ENCODE results near the gene RAB11FIP4.
"Not testable (repeated sequence)": the region's sequence is repeated elsewhere in the genome, so short reads cannot be mapped to it uniquely, and the experiment has no call there.

The RAB11FIP4 gene
- total RNA-seq, result 103 to 211 (median 160) reads per million in 4 experiments

- DNase-seq, result no peak
These were observed at the start of gene RAB11FIP4 for GRCh38 chr17:31391496-31391949. Gene RAB11FIP4 (plus strand): TSS chr17:31391675. CDS start chr17:31391853, 178 bp downstream.

DNA sequence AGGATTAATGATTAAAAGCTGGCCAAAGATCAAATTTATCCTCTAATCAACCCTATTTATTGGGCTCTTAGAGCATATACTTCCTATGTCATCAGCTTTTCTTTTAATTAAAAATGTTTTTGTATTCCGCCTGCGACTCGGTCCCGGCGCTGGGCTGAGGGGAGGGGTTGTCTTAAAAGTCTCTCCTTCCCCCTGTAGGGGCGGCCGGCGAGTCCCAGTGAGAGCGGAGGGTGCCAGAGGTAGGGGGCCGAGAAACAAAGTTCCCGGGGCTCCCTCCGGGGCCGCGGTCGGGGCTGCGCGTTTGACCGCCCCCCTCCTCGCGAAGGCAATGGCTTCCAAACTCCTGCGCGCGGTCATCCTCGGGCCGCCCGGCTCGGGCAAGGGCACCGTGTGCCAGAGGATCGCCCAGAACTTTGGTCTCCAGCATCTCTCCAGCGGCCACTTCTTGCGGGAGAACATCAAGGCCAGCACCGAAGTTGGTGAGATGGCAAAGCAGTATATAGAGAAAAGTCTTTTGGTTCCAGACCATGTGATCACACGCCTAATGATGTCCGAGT is 46.2 kb upstream of the RAB11FIP4 start:
- not testable (repeated sequence) for DNase-seq

GRCh38 chr17:31349454-31349853 is 42.0 kb upstream of the RAB11FIP4 start:
- no peak for DNase-seq

DNA sequence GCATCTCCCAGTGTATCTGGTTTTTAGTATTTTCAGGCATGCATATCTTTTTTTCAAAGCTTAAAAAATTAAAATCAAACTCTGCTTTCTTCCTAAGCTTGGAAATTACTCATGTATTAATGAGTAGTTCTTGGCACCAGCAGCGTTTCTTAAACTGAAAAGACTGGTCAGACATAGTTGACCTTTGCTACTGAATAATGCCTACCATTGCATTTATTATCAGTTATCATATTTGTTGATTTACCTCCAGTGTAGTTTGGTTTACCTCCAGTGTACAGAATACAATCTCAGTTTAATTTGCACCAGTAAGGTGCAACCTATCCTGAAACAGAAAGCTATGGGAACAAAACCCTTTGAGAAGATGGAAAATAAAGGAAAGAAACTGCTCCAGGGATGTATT is 35.5 kb upstream of the RAB11FIP4 start:
- no peak for DNase-seq

- DNase-seq, result no peak
These were observed 34.4 kb upstream of the RAB11FIP4 start for GRCh38 chr17:31357091-31357490.

DNA sequence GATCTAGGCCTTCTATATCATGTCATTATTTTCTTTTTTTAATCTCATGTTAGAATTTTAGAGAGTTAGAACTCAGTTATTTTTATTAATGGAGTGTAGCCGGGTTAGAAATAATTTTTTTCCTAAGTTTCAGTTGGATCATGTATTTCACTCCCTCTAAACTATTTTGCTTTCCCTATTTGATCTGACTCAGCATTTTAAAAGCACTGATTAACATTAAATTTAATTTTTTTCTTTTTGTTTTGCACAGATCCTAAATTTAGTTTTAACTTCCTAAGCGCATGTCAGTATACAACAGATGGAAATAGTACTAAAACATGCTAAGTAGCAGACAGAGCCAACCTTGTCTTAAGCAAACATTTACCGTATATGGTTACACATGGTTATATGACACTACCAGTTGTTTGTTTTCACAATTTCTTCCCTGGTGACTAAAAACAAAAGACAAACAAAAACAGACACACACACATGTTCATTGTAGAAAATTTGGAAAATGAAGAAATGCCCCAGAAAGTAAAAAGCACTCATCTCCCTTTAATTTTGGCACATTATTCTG is 33.6 kb upstream of the RAB11FIP4 start:
- no peak for DNase-seq

DNA sequence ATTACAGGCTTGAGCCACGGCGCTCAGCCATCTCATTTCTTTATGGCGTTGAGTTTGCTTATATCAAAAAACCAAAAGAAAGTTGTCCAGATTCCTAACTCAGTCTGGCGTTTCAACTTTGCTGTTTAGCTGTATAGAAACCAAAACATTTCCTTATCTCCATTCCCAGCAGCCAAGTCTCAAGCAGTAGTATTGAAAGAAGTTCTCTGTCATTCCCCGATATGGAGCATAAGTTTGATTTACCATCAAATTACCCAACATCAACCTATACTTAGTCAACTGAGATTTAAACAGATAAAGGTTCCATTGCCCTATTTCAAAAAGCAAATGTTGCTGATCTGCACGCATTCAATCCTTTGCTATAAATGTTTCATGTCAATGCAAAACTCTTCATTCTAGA is 27.5 kb upstream of the RAB11FIP4 start:
- no peak for DNase-seq

DNA sequence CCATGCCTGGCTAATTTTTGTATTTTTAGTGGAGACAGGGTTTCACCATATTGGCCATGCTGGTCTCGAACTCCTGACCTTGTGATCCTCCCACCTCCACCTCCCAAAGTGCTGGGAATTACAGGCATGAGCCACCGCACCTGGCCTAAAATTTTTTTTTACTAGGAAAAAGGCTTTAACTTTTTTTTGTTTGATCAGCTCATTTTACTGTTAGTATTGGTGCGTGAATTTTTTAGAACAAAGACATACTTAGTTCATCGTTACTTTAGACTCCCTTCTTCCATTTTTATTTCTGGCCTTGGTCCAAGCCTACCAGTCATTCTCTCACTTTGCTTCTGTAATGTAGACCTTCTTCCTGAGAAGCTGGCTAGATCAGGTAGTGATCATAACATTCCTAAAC is 25.4 kb upstream of the RAB11FIP4 start:
- no peak for DNase-seq

DNA sequence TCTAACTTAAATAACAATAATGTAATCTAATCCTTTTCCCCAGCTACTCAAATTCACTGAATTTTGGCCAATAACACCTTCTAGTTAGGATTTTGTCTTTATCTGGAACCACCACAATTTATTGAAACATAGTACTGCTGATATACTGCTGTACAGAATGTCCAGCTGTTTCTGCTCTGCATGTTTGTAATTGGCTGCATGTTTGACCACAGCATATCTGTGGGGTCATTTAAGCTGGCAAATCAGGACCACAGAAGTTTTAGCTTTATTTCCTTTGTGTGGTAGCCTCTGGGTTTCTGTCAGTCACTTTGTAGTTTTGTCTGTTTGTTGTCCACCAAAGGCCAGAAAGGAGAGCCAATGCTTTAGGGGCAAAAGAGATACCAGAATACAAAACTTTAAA is 22.2 kb upstream of the RAB11FIP4 start:
- no peak for DNase-seq

DNA sequence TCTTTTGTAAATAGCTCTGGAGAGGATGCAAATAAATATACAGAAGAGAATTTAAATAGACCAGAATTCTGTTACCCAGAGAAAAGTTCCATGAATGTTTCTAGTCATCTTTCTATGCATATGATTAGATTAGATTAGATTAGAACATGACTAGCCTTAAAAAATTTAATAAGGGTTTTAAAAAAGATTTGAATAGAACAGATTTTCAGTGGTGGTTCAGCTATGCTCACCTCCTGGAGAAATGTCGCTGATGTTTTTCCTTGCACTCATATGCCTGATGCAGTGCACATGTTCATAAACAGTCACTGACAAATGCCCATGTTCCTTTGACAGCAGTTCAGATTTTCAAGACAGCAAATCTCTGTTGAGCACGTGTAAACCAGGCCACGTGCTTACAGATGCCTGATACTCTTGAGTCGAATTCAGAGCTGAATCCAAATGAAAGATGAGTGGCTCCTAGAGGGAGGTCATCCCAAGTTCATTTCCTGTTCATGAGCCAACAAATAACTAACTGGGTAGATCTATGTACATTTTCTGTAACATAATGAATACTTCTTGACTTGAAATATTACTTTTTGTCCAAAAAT is 19.9 kb upstream of the RAB11FIP4 start:
- no peak for DNase-seq

- DNase-seq, result no peak
These were observed 18.1 kb upstream of the RAB11FIP4 start for GRCh38 chr17:31373150-31374093.

DNA sequence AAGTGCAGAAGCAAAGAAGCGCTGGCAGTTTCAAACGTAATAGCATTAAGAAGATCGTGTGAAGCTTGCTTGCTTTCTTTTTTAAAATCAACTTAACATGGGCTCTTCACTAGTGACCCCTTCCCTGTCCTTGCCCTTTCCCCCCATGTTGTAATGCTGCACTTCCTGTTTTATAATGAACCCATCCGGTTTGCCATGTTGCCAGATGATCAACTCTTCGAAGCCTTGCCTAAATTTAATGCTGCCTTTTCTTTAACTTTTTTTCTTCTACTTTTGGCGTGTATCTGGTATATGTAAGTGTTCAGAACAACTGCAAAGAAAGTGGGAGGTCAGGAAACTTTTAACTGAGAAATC is 17.4 kb upstream of the RAB11FIP4 start:
- no peak for DNase-seq

GRCh38 chr17:31374503-31374902 is 17.0 kb upstream of the RAB11FIP4 start:
- no peak for DNase-seq

DNA sequence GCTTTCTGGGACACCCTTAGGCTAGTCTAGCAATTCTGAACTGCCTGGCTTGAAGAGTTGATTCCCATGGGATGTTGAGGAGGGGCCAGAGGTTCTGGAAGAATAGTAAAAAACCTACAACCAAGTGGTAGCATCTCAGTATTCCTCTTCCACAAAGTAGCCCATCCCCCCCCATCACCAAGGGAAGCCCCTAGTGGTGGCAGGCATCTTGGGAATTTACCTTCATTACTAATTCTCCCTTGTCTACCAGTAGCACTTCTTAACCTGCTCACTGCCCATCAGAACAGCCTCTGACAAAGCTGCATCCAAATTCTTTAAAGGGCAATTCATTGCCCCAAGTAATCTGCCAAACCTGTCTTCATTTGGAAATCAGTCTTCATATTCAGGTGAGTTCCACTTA is 12.8 kb upstream of the RAB11FIP4 start:
- DNase-seq, result no peak

DNA sequence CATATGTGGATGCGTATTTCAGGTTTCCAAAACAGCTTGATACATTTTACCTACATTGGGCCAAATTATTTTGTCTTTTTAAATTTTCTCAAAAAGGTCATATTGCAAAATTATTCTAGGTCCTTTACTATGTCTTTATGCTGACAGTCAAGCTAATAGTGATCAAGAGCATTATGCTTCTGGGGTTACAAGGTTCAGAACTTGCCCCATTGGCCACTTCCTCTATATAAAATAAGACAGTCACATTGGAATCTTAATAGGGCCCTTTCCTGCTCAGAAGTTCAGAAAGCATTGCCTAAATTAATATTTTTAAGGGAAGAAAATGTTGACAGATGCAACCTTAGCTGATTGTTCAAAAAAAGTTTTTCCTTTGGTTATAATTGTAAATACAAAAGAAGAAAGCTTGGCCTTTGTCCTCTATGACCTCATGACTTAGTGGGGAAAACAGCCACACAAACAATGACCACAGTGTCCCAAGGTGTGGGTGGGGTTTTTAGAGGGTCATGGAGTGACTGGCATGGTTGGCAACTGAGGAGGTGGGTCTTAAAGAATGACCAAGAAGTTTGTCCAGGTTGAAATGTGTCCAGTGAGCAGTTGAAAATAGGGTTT is 11.8 kb upstream of the RAB11FIP4 start:
- no peak for DNase-seq

DNA sequence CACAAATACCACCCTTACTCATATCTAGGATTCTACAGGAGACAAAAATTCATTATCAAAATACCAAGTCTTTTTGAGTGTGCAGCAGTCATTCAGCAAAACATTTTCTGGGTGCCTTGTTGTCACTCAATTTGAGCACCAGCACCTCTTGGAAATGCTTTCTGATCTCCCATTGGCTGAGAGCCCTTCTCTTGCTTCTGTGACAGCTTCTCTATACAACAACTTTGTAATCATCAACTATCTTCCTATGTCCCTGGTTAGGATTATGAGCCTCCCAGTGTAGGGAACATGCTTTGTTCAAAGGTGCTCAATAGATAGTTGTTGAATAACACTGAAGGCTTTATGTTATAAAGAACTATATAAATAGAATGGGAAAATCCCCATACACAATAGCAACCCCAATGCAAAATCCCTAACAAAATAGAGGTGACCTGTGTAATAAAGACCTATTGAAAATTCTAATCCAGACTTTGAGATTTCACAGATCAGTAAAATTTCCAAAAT is 10.3 kb upstream of the RAB11FIP4 start:
- DNase-seq, result no peak

DNA sequence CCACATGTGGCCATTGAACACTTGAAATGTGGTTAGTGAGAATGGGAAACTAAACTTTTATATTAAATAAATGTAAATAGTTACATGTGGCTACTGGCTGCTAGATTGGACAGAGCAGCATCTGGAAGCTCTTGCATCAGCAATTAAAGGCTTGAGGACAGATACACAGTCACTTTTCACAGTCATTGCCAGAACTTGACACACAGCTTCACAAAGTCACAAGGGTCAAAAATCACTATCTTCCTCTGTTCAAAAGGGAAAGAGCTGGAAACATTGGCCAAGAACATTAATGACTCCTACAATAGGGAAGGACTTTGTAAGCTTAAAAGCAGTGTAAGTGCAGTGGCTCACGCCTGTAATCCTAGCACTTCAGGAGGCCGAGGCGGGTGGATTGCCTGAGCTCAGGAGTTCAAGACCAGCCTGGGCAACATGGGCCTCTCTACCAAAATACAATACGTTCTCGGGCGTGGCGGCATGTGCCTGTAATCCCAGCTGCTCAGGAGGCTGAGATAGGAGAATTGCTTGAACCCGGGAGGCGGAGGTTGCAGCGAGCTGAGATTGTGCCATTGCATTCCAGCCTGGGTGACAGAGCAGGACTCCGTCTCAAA is 8.7 kb upstream of the RAB11FIP4 start:
- DNase-seq, result not testable (repeated sequence)

- DNase-seq, result not testable (repeated sequence)
These were observed 8.0 kb upstream of the RAB11FIP4 start for GRCh38 chr17:31383488-31383887.

DNA sequence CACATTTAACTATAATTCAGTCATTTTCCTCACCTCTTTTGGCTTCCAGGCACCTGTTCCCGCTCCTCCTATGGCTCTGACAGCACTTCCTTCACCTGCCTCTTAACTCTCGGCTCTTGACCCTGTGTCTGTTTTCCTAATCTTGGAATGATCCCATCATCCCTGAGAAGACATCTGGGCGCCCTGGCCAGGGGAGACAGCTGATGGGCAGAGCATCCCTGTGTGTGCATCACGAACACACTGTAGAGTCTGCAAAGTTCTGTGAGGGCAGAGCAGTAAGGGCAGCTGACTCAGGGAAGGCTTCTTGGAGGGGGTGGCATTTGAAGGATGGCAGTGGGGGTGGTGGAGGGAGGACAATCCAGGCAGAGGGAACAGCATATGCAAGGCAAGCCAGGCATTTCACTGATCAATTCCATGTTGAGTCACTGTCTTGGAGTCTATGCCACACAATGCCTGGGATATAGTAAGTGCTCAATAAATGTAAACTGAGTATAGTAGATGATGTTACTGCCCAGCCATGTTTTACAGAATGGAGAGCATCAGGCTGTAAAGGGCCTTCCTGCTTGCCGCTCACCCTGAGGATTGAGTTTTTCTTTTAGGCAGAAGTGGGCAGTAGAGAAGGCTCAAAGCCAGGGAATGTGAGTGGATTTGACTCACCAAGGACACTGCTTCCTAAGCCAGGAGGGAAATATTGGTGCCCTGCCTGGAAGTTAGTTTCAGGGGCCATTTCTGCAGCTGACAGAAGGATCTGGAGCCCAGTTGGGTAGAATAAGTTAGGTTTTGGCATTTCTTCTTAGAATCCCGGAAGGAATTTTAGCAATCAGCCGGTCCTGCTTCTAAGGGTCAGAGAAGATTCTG is 5.8 kb upstream of the RAB11FIP4 start:
- no peak for DNase-seq

GRCh38 chr17:31386542-31387075 is 4.9 kb upstream of the RAB11FIP4 start:
- no peak for DNase-seq

GRCh38 chr17:31387438-31387837 is 4.0 kb upstream of the RAB11FIP4 start:
- no peak for DNase-seq
